ENCODE data around the gene ZNF324. TPM values are rescaled to one million over a fixed set of nuclear protein-coding genes. Genes with fewer than 3 reads are reported as not detected.
"Not testable (repeated sequence)": the region's sequence is repeated elsewhere in the genome, so short reads cannot be mapped to it uniquely, and the experiment has no call there.

Gene ZNF324
- total RNA-seq, 2 donors from 2014 or later = 19.8 to 31.7 TPM

- Histone ChIP-seq H3K9me3 (no peaks in the 10 kb centered on the region), H3K36me3 (no peaks in the 10 kb centered on the region), H3K27ac (no peak overlapping the region), H3K4me3 (no peak overlapping the region), H3K4me1 (ENCODE audit: control insufficient read depth in 1 of 2, low read depth in 2 of 2) (peaks cover 3 to 29% of the 10 kb centered on the region in 2 donors), H3K27me3 (replicated peaks; ENCODE audit: insufficient read depth) (no peaks in the 10 kb centered on the region)
- no peak for DNase-seq (ENCODE audit: low spot score)
- TF ChIP-seq CTCF (IDR thresholded peaks at IDR 0.05) = no peak
- ATAC-seq (ENCODE audit: insufficient number of reproducible peaks, low FRiP score, low read depth) = no peak
Measured at GRCh38 chr19:58497634-58498170, 30.8 kb downstream of the ZNF324 start.

- Histone ChIP-seq H3K27me3 (replicated peaks; ENCODE audit: insufficient read depth) (no peaks in the 10 kb centered on the region), H3K36me3 (no peaks in the 10 kb centered on the region), H3K4me3 (peak overlapping the region; percentile 82), H3K27ac (no peak overlapping the region), H3K4me1 (ENCODE audit: control insufficient read depth in 1 of 2, low read depth in 2 of 2) (peaks cover 3 to 29% of the 10 kb centered on the region in 2 donors), H3K9me3 (no peaks in the 10 kb centered on the region)
- peak; percentile 13 for ATAC-seq (ENCODE audit: insufficient number of reproducible peaks, low FRiP score, low read depth)
- no peak for TF ChIP-seq CTCF (IDR thresholded peaks at IDR 0.05)
- no peak for DNase-seq (ENCODE audit: low spot score)
Measured at GRCh38 chr19:58498316-58499020, 31.6 kb downstream of the ZNF324 start.

- peak overlapping the region; percentile 82 for H3K4me3 ChIP-seq
- peaks cover 3 to 29% of the 10 kb centered on the region in 2 donors for H3K4me1 ChIP-seq (ENCODE audit: control insufficient read depth in 1 of 2, low read depth in 2 of 2)
- peak; percentile 99 for ATAC-seq (ENCODE audit: insufficient number of reproducible peaks, low FRiP score, low read depth)
- no peaks in the 10 kb centered on the region for H3K36me3 ChIP-seq
- peak; percentile 13 for TF ChIP-seq CTCF (IDR thresholded peaks at IDR 0.05)
- no peaks in the 10 kb centered on the region for H3K27me3 ChIP-seq (replicated peaks; ENCODE audit: insufficient read depth)
- H3K9me3 ChIP-seq = no peaks in the 10 kb centered on the region
- peak overlapping the region; percentile 67 to 68 for H3K27ac ChIP-seq
- peak; percentile 99 for DNase-seq (ENCODE audit: low spot score)
Measured at GRCh38 chr19:58499021-58499927, 32.4 kb downstream of the ZNF324 start.

GRCh38 chr19:58500242-58500641 lies 33.4 kb downstream of the ZNF324 start:
- H3K27ac ChIP-seq = no peak overlapping the region
- no peak for DNase-seq (ENCODE audit: low spot score)
- TF ChIP-seq CTCF (IDR thresholded peaks at IDR 0.05) = no peak

GRCh38 chr19:58507602-58508223 lies 40.8 kb downstream of the ZNF324 start:
- not testable (repeated sequence) for H3K4me1 ChIP-seq (ENCODE audit: control insufficient read depth in 1 of 2, low read depth in 2 of 2)

More at GRCh38 chr19:58500242-58500641, 33.4 kb downstream of the ZNF324 start:
- Histone ChIP-seq H3K4me3 (no peak overlapping the region), H3K27me3 (replicated peaks; ENCODE audit: insufficient read depth) (no peaks in the 10 kb centered on the region), H3K4me1 (ENCODE audit: control insufficient read depth in 1 of 2, low read depth in 2 of 2) (peaks cover 3 to 29% of the 10 kb centered on the region in 2 donors), H3K36me3 (no peaks in the 10 kb centered on the region), H3K9me3 (no peaks in the 10 kb centered on the region)
- no peak for ATAC-seq (ENCODE audit: insufficient number of reproducible peaks, low FRiP score, low read depth)

More at GRCh38 chr19:58507602-58508223, 40.8 kb downstream of the ZNF324 start:
- H3K4me3 ChIP-seq; DNase-seq (ENCODE audit: low spot score); H3K27ac ChIP-seq; H3K27me3 ChIP-seq (replicated peaks; ENCODE audit: insufficient read depth); ATAC-seq (ENCODE audit: insufficient number of reproducible peaks, low FRiP score, low read depth); H3K36me3 ChIP-seq; H3K9me3 ChIP-seq: not testable (repeated sequence)

Measured in thoracic aorta (tissue), 2 donors.